OCI-LY3 (cell line): ENCODE results near the gene MICB.

Source experiments
- CTCF ChIP-seq: fragments of 200-600, 300-600 bp; sonication (generic); IDR thresholded peaks from 2 replicates; pipeline ENCODE4 v1.5.1; 2014; ENCODE audit warnings: antibody characterized with exemption, low read length, low read depth
- EZH2phosphoT487 ChIP-seq: fragments of 200-600 bp; shearing (Covaris generic); IDR thresholded peaks from 2 replicates; pipeline ENCODE4 v1.6.1; 2018; ENCODE audit warnings: antibody characterized with exemption, mixed run types, low read depth

GRCh38 chr6:31541658-31542521 is 43.9 kb downstream of the MICB start, which contains the start of gene DDX39B:
- no peak for TF ChIP-seq CTCF
- no peak for TF ChIP-seq EZH2phosphoT487
